ENCODE measurements around the gene EPB41L2. TPM values are rescaled to one million over a fixed set of nuclear protein-coding genes. Genes with fewer than 3 reads are reported as not detected.
A peak's percentile ranks its signal among the peaks of the same experiment; 100 is the strongest.

Gene EPB41L2
- total RNA-seq, 1 experiment from 2014 or later, result 30.2 TPM

DNA sequence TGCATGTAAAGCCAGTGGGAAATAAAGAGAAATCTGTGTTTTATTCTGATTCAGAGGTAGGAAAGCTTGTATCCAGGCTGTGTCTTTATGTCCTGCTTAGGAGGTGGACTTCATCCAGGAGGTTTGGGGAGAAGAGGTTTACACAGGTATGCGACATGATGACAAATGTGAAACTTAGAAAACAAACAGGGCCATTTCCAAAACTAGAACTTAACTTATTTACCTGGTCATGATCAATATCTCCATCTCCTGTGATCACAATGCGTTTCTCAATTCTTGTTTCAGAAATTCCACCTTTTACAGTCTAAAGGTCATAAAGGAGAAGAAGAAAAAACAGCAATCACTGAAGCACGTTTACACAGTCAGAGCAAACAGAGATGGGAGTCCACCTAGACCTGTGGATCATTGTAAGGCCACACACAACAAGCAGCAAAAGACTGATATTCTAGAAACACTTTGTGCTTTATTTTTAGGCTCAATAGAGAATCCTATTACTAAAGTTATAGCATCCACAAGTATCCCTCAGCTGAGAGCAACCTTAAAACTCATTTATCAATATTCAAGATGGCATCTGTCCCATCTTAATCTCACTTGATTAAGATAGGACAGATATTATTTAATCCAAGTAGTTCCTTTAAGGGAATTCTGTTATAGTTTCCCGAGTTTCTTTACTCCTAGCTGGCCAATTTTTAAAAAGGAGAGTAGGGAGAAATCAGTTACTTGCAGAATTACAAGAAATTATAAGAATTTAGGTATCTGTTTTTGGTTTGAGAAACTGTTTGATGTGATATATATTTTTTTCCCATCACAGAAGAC is 199.4 kb downstream of the EPB41L2 start:
- in situ Hi-C loops (cut with HindIII; ENCODE audit: low sequenced_read_pairs), result no loop called here

DNA sequence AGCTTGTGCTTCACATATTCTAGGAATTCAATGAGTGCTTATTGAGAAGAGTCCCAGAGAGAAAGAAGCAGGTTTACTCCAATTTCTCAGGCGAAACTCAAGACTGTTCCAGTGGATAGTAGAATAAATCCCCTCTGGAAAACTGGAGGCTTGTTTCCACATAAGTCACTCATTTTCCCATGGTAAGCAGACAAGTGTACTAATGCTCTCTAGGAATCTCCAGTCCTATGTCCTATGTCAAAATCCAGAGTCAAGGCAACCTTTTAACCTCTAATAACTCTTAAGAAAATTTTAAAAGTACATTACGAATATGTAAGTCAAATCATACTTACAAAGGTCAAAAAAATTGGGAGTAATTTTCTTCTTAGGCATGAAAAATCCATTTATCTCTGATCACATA is 200.7 kb downstream of the EPB41L2 start:
- in situ Hi-C loops (cut with HindIII; ENCODE audit: low sequenced_read_pairs), result no loop called here
- no peak for DNase-seq (ENCODE audit: low spot score)

More for the DNA sequence above, 199.4 kb downstream of the EPB41L2 start:
- DNase-seq (ENCODE audit: low spot score), result no peak

GRCh38 chr6:130859161-130859867 is 203.7 kb downstream of the EPB41L2 start:
- in situ Hi-C loops (cut with HindIII; ENCODE audit: low sequenced_read_pairs), result no loop called here

DNA sequence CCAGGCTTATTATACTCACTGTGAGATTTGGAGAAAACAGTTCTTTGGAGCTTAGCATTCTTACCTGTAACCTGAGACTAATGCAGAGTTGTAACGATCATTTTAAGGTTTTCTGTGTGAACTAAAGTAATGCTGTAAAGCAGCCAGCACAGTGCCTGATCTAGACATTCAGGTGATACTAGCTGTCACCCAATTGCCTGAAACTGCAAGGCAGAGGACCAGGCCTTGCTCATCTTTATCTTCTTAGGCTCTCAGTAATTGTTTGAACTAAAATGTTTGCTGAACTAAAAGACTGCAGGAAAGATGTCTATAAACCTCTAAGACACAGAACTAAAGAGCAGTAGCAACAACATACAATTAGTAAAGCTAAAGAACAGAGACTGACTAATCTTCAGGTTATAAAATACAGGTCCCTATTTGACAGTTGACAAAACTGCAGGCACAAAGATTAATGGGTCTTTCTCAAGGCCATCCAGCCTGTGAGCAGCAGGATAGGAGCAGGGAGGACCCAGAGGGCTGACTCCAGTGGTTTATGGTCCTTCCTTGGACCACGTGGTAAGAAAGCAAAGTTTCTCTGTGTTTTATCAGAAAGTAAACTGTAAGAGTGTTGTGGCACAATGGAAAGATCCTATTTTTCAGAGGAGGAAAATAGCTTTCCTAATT is 204.4 kb downstream of the EPB41L2 start:
- in situ Hi-C loops (cut with HindIII; ENCODE audit: low sequenced_read_pairs), result no loop called here
- DNase-seq (ENCODE audit: low spot score), result no peak

More at GRCh38 chr6:130859161-130859867, 203.7 kb downstream of the EPB41L2 start:
- no peak for DNase-seq (ENCODE audit: low spot score)

DNA sequence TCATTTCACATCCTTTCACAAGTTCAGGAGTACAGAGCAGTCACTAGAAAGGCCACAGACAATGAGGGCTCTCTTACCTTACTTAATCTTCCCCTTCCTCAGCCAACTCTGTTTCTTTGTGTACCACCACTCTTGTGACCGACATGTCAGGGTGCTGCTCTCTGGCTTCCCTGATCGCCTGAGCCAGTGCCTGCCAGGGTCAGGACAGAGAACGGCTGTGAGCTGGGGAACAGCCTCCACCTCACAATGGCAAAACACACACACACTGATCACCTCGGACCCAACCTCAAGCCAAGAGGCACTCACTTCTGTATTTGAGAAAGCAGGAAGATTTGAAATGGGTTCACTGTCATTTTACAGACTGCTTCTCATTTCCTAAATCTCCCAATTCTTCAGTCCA is 205.0 kb downstream of the EPB41L2 start:
- no peak for DNase-seq (ENCODE audit: low spot score)
- in situ Hi-C loops (cut with HindIII; ENCODE audit: low sequenced_read_pairs), result no loop called here

GRCh38 chr6:130853555-130854183 is 209.4 kb downstream of the EPB41L2 start:
- no peak for DNase-seq (ENCODE audit: low spot score)
- in situ Hi-C loops (cut with HindIII; ENCODE audit: low sequenced_read_pairs), result no loop called here

GRCh38 chr6:130852844-130853554 is 210.0 kb downstream of the EPB41L2 start:
- DNase-seq (ENCODE audit: low spot score), result no peak
- in situ Hi-C loops (cut with HindIII; ENCODE audit: low sequenced_read_pairs), result no loop called here

DNA sequence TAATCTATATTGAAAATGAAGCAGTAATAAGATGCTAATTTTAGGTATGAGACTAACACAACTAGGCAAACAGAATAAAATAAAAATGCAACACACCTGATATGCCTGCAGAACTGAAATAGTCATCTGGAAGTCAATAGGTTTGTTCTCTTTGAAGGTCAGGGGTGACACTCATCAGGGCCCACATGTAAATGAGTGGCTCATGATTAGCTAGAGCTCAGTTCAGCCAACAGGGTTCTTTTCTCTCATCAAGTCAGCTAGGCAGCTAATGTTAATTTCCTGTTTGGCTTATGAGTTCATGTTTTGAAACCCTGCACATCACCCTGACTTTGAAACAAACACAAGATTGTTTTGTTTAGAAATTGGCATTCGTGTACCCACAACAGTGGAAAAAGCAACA is 212.0 kb downstream of the EPB41L2 start:
- in situ Hi-C loops (cut with HindIII; ENCODE audit: low sequenced_read_pairs), result no loop called here
- DNase-seq (ENCODE audit: low spot score), result no peak

DNA sequence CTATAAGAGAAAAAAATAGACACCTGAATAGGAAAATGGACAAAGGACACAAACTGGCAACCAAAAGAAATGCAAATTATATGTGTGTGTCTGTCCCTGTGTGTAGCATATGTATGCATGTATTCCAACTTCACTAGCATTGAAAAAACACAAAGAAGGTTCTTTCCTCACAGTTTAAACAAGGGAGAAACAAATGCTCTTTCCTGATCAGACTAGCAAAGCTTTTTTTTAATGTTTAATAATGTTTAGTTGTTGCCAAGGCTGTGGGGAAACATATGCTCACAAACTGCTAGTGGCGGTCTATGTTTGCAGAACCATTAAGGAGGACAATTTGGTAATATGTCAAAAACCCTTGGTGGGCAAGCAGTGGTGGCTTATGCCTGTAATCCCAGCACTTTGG is 213.5 kb downstream of the EPB41L2 start:
- in situ Hi-C loops (cut with HindIII; ENCODE audit: low sequenced_read_pairs), result no loop called here
- no peak for DNase-seq (ENCODE audit: low spot score)

GRCh38 chr6:130848945-130849344 is 214.1 kb downstream of the EPB41L2 start:
- in situ Hi-C loops (cut with HindIII; ENCODE audit: low sequenced_read_pairs), result no loop called here
- no peak for DNase-seq (ENCODE audit: low spot score)

DNA sequence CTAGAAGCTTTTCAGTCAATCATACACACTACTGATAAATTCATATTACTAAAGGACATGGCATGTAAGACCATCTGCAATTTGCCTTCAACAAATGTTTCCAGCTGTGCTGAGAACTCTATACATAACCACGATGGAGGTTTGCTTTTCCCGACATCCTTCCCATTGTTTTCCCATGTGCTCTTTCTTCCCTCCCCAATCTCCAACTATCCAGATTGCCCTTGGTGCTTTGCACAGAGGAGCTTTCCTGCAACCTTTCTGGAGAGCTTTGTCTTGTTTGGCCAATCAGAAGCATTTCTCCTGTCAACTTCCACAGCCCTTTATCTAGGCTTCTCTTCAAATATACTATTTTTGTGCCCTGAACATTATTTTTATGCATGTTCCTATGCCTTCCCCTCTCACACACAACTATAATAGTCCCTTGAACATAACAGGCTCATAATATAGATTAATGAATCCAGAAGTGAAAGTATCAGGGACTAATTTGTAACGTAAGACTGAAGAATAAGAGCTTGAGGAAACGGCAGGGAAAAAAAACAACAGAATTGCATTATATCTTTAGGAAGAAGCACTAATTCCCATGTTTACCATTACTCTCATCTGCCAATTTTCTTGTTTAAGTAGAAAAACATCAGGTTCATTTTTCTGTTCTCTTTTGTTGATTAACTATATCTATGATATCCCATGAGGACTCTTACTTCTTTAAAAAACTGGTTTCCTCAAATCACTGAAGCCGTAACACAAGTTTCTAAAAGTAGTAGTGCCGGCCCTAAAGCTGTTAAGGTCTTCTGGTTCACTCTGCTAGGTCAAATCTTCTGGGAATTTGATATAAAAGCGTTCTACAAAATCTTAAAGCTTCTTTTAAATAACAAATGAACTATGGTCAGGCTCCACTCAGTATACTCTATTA is 215.8 kb downstream of the EPB41L2 start:
- in situ Hi-C loops (cut with HindIII; ENCODE audit: low sequenced_read_pairs), result no loop called here
- no peak for DNase-seq (ENCODE audit: low spot score)

GRCh38 chr6:130846501-130846900 is 216.5 kb downstream of the EPB41L2 start:
- DNase-seq (ENCODE audit: low spot score), result no peak

DNA sequence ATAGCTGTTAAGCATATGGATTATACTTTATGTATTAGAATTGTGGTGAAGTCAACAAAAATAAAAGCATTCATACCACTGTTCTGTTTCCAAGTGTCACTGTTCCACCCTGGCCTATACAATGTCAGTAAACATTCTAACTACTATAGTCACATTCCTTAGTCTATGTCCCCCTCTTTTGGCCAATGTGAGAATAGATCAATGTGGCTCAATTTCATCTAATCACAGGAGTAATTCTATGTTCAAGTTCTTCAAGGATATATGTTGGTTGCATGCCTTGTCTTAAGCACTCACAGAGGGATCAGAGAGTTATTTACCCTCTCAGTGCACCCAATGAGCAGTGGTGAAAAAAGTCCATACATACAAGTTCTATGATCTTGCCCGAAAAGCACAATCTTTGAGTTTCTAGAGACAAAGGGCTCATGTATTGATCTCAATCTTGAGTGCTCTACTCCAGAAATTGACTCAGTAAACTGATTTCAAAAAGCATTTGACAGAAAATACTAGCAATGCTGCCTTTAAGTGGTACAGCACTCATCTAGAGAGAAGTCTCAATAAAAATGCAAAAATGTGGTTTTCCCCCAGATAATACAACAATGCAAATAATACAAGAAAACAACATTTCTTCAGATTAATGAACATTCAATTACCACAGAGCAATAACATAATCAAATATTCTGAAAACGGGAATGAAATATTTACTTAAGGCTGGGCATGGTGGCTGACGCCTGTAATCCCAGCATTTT is 219.3 kb downstream of the EPB41L2 start:
- peak; percentile 18 for DNase-seq (ENCODE audit: low spot score)
- in situ Hi-C loops (cut with HindIII; ENCODE audit: low sequenced_read_pairs), result no loop called here

More at GRCh38 chr6:130846501-130846900, 216.5 kb downstream of the EPB41L2 start:
- in situ Hi-C loops (cut with HindIII; ENCODE audit: low sequenced_read_pairs), result no loop called here

DNA sequence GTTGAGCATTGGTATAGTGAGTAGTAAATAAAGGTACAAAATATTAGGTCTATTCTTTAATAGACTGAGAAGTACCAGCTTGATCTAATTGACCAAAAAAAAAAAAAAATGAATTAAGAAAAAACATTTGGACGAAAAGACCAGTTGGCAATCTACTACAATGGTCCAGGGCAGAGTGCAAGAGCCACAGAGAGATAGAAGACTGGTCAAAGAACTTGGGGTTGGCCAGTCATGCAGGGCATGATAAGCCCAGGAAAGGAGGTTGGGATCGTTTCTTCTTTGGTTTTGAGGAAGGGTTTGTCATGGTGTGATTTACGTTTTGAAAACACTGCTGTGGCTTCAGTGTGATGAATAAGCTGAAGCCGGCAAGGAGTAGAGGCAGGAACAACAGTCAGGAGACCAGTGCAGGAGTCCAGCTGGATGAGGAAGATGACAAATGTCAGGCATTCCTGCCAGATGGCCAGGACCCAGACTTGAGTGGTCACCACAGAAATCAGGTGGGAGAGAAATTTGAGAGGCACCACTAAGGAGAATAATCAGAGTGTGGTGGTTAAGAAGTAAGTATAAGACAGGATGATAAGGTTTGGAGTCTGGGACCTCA is 221.8 kb downstream of the EPB41L2 start:
- in situ Hi-C loops (cut with HindIII; ENCODE audit: low sequenced_read_pairs), result no loop called here

DNA sequence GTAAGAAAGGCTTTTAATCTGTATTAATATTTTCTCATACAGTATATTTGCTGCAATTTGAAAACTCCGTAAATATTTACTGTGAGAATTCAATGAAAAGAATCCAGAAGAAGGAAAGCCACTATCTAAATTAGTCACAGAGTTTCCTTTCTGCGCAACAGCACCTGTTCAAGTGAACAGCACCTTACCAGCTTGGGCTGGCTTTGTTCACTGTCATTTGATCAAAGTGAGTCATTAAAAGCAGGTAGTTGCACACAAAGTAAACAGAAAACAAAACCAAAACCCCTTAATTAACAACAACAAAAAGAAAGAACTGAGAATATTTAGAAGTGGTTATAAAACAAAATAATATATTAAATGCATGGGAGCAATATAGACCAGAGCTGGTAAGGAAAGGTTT is 223.0 kb downstream of the EPB41L2 start:
- in situ Hi-C loops (cut with HindIII; ENCODE audit: low sequenced_read_pairs), result no loop called here

More for the DNA sequence above, 221.8 kb downstream of the EPB41L2 start:
- DNase-seq (ENCODE audit: low spot score), result no peak

GRCh38 chr6:130839379-130839778 is 223.7 kb downstream of the EPB41L2 start:
- no peak for DNase-seq (ENCODE audit: low spot score)
- in situ Hi-C loops (cut with HindIII; ENCODE audit: low sequenced_read_pairs), result no loop called here

More for the DNA sequence above, 223.0 kb downstream of the EPB41L2 start:
- DNase-seq (ENCODE audit: low spot score), result no peak

DNA sequence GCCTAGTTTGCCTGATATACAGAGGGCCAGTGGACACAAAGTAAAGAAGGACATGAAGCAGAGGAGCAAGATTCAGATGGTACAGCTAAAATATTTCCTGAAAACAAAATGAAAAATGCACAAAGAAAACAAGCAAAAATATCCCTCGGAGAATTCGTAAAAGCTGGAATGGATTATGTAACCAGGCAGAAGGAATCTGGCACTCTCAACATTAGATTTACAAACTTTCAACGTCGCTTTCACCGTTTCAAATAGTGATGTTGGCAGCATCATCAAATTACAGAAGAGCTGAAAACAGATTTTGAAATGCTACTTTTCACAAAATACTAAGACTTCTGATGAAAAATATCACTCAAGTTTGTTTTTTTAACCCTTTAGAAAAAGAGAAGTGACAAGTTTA is 224.1 kb downstream of the EPB41L2 start:
- in situ Hi-C loops (cut with HindIII; ENCODE audit: low sequenced_read_pairs), result no loop called here

More for the DNA sequence above, 224.1 kb downstream of the EPB41L2 start:
- DNase-seq (ENCODE audit: low spot score), result no peak
